HEK293 (cell line): ENCODE measurements around the gene DHRS7B.

Experiments
- TCF7L2 ChIP-seq: IDR thresholded peaks from 2 replicates; pipeline ENCODE4 v1.6.1; 2011; ENCODE audit warnings: low read depth, mild to moderate bottlenecking, inconsistent platforms, low read length, moderate library complexity, borderline replicate concordance
- ZFP37 ChIP-seq: fragments of 450-650 bp; formaldehyde crosslinking; IDR thresholded peaks from 2 replicates; pipeline ENCODE4 v1.5.1; 2016; ENCODE audit warnings: missing biosample characterization, missing genetic modification characterization
- ZNF558 ChIP-seq: fragments of 450-650 bp; formaldehyde crosslinking; IDR thresholded peaks from 2 replicates; pipeline ENCODE4 v1.5.1; 2016; ENCODE audit warnings: missing biosample characterization, missing genetic modification characterization
- TF ChIP-seq, protein P1 (sequence below): fragments of 450-650 bp; formaldehyde crosslinking; IDR thresholded peaks from 2 replicates; pipeline ENCODE4 v1.5.1; 2016; ENCODE audit warnings: missing biosample characterization, missing genetic modification characterization, low read depth
- TF ChIP-seq, protein P2 (sequence below): fragments of 450-650 bp; formaldehyde crosslinking; IDR thresholded peaks from 2 replicates; pipeline ENCODE4 v1.5.1; 2016; ENCODE audit warnings: missing biosample characterization, missing genetic modification characterization
- TF ChIP-seq, protein P3 (sequence below): fragments of 450-650 bp; formaldehyde crosslinking; IDR thresholded peaks from 2 replicates; pipeline ENCODE4 v1.5.1; 2016; ENCODE audit warnings: missing biosample characterization, missing genetic modification characterization, borderline replicate concordance

DNA sequence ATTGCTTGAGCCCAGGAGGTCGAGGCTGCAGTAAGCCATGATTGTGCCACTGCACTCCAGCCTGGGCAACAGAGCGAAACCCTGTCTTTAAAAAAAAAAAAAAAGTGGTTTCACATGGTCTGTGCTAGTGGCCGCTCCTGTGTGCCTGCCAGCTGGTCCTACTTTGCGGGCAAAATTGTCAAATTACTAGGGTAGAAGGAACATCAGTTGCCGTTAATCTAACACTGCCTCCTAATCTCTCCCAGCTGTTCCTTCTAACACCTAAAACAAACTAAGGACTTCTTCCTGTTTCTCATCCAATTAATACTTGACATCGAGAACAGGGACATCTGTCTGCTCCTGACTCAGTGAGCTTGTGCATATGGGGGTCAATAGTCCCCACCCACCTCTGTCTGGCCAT, 63.3 kb downstream of the DHRS7B start:
- TF ChIP-seq ZFP37 (tag by site-specific recombination) (no peak), TCF7L2 (no peak), ZNF558 (tag by site-specific recombination) (no peak)
- TF ChIP-seq, protein P1, sequence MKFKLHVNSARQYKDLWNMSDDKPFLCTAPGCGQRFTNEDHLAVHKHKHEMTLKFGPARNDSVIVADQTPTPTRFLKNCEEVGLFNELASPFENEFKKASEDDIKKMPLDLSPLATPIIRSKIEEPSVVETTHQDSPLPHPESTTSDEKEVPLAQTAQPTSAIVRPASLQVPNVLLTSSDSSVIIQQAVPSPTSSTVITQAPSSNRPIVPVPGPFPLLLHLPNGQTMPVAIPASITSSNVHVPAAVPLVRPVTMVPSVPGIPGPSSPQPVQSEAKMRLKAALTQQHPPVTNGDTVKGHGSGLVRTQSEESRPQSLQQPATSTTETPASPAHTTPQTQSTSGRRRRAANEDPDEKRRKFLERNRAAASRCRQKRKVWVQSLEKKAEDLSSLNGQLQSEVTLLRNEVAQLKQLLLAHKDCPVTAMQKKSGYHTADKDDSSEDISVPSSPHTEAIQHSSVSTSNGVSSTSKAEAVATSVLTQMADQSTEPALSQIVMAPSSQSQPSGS (tag by site-specific recombination) = no peak
- TF ChIP-seq, protein P2, sequence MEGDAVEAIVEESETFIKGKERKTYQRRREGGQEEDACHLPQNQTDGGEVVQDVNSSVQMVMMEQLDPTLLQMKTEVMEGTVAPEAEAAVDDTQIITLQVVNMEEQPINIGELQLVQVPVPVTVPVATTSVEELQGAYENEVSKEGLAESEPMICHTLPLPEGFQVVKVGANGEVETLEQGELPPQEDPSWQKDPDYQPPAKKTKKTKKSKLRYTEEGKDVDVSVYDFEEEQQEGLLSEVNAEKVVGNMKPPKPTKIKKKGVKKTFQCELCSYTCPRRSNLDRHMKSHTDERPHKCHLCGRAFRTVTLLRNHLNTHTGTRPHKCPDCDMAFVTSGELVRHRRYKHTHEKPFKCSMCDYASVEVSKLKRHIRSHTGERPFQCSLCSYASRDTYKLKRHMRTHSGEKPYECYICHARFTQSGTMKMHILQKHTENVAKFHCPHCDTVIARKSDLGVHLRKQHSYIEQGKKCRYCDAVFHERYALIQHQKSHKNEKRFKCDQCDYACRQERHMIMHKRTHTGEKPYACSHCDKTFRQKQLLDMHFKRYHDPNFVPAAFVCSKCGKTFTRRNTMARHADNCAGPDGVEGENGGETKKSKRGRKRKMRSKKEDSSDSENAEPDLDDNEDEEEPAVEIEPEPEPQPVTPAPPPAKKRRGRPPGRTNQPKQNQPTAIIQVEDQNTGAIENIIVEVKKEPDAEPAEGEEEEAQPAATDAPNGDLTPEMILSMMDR (tag by site-specific recombination) = no peak
- TF ChIP-seq, protein P3, sequence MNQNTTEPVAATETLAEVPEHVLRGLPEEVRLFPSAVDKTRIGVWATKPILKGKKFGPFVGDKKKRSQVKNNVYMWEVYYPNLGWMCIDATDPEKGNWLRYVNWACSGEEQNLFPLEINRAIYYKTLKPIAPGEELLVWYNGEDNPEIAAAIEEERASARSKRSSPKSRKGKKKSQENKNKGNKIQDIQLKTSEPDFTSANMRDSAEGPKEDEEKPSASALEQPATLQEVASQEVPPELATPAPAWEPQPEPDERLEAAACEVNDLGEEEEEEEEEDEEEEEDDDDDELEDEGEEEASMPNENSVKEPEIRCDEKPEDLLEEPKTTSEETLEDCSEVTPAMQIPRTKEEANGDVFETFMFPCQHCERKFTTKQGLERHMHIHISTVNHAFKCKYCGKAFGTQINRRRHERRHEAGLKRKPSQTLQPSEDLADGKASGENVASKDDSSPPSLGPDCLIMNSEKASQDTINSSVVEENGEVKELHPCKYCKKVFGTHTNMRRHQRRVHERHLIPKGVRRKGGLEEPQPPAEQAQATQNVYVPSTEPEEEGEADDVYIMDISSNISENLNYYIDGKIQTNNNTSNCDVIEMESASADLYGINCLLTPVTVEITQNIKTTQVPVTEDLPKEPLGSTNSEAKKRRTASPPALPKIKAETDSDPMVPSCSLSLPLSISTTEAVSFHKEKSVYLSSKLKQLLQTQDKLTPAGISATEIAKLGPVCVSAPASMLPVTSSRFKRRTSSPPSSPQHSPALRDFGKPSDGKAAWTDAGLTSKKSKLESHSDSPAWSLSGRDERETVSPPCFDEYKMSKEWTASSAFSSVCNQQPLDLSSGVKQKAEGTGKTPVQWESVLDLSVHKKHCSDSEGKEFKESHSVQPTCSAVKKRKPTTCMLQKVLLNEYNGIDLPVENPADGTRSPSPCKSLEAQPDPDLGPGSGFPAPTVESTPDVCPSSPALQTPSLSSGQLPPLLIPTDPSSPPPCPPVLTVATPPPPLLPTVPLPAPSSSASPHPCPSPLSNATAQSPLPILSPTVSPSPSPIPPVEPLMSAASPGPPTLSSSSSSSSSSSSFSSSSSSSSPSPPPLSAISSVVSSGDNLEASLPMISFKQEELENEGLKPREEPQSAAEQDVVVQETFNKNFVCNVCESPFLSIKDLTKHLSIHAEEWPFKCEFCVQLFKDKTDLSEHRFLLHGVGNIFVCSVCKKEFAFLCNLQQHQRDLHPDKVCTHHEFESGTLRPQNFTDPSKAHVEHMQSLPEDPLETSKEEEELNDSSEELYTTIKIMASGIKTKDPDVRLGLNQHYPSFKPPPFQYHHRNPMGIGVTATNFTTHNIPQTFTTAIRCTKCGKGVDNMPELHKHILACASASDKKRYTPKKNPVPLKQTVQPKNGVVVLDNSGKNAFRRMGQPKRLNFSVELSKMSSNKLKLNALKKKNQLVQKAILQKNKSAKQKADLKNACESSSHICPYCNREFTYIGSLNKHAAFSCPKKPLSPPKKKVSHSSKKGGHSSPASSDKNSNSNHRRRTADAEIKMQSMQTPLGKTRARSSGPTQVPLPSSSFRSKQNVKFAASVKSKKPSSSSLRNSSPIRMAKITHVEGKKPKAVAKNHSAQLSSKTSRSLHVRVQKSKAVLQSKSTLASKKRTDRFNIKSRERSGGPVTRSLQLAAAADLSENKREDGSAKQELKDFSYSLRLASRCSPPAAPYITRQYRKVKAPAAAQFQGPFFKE (tag by site-specific recombination) = no peak
